ENCODE measurements around the gene SLC22A14.
"Not testable (repeated sequence)": the region's sequence is repeated elsewhere in the genome, so short reads cannot be mapped to it uniquely, and the experiment has no call there.

SLC22A14 gene

DNA sequence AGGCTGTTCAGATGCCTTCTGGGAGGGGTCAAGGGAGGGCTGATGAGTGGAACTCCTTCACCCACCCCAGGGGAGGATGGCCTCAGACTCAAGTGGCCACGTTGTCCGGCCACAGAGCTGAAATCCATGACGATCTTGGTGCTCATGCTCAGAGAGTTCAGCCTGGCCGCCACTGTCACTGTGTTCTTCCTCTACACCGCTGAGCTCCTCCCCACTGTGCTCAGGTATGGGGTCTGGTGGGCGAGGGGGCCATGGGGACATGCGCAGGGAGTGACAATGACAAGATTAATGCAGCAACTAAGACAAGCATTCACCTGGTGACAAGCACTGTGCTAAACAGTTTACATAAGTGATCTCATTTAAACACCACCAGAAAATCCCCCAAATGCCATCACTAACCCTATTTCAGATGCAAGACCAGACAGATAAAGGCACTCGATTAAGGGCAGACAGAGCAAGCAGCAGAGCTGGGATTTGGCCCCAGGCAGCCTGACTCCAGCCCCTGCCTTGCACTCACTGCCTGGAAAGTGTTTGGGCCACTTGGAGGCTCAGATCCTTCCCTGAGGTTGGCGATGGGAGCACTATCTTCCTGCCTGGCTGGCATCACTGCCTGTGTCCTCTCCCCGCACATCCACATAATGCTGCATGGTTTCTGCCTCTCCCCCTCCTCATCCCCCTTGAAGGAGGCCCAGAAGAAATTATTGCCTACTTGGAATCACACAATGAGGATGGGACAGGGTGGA, 33.6 kb downstream of the SLC22A14 start:
- in situ Hi-C loops (cut with MboI; ENCODE audit: low pct_unique_long_range_greater_than_20kb, low sequenced_read_pairs, unreplicated experiment): no loop called here
- no peak for DNase-seq (ENCODE audit: low spot score)
- TF ChIP-seq, protein P1, sequence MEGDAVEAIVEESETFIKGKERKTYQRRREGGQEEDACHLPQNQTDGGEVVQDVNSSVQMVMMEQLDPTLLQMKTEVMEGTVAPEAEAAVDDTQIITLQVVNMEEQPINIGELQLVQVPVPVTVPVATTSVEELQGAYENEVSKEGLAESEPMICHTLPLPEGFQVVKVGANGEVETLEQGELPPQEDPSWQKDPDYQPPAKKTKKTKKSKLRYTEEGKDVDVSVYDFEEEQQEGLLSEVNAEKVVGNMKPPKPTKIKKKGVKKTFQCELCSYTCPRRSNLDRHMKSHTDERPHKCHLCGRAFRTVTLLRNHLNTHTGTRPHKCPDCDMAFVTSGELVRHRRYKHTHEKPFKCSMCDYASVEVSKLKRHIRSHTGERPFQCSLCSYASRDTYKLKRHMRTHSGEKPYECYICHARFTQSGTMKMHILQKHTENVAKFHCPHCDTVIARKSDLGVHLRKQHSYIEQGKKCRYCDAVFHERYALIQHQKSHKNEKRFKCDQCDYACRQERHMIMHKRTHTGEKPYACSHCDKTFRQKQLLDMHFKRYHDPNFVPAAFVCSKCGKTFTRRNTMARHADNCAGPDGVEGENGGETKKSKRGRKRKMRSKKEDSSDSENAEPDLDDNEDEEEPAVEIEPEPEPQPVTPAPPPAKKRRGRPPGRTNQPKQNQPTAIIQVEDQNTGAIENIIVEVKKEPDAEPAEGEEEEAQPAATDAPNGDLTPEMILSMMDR (IDR thresholded peaks at IDR 0.05; ENCODE audit: extremely low read depth, insufficient read depth, missing control alignments): no peak

DNA sequence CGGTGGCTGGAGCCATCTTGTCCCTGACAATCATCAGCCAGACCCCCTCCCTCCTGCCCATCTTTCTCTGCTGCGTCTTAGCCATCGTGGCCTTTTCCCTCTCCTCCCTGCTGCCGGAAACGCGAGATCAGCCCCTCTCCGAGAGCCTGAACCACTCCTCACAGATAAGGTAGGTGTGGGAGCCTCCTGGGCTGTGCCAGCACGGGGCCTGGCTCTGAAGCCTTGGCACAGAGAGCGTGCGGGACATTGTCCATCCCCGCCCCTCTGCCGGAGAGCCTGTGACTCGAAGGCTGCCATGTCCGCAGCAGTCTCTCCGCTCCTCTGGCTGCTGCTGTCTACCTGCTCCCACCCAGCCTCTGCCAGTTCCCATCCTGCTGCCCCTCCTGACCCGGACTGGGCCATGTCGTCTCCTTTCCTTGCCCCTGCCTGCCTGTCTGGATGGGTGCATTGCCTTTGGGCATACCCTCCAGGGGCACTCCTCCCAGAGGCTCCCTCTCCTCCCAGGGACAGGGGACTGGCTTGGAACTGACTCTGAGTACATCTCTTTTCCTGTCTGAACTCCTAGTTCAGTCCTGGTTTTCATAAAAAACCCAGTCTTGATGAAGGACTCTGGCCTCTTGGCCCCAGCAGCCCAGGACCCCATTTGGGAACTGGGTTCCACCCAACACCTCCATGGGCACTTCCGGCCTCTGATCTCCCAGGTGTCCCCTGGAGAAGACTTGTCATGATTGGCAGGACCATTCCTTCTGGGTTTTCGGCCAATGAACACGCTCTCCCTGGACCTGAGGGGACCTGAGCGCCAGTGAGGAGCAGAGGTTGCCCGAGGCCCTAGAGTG, 34.5 kb downstream of the SLC22A14 start:
- in situ Hi-C loops (cut with MboI; ENCODE audit: low pct_unique_long_range_greater_than_20kb, low sequenced_read_pairs, unreplicated experiment): no loop called here
- TF ChIP-seq, protein P1 (IDR thresholded peaks at IDR 0.05; ENCODE audit: extremely low read depth, insufficient read depth, missing control alignments): no peak
- no peak for DNase-seq (ENCODE audit: low spot score)

DNA sequence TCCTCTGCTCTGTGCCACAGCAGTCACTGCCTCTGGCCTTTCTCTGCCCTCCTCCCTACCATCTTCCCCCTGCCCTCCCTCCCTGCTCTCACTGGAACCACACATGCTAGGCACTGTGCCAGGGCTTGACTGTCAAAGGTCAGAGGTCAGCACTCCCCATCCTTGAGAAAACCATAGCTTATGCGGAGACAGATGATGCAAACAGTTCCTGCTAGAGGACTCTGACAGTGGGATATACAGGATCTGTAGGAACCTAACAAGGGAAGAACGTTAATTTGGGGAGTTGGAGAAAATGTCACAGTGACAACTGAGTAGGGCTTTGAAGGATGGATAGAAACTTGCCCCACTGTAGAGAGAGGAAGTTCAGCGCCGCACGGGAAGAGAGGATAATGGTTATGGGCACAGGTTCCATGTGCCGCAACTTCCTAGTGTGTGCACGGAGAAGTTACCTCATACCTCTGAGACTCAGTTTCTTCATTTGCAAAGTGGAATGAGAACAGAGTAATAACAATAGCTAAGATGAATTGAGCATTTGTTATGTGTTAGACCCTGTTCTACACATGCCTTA, 35.2 kb downstream of the SLC22A14 start:
- in situ Hi-C loops (cut with MboI; ENCODE audit: low pct_unique_long_range_greater_than_20kb, low sequenced_read_pairs, unreplicated experiment): no loop called here
- TF ChIP-seq, protein P1 (IDR thresholded peaks at IDR 0.05; ENCODE audit: extremely low read depth, insufficient read depth, missing control alignments): no peak
- no peak for DNase-seq (ENCODE audit: low spot score)

DNA sequence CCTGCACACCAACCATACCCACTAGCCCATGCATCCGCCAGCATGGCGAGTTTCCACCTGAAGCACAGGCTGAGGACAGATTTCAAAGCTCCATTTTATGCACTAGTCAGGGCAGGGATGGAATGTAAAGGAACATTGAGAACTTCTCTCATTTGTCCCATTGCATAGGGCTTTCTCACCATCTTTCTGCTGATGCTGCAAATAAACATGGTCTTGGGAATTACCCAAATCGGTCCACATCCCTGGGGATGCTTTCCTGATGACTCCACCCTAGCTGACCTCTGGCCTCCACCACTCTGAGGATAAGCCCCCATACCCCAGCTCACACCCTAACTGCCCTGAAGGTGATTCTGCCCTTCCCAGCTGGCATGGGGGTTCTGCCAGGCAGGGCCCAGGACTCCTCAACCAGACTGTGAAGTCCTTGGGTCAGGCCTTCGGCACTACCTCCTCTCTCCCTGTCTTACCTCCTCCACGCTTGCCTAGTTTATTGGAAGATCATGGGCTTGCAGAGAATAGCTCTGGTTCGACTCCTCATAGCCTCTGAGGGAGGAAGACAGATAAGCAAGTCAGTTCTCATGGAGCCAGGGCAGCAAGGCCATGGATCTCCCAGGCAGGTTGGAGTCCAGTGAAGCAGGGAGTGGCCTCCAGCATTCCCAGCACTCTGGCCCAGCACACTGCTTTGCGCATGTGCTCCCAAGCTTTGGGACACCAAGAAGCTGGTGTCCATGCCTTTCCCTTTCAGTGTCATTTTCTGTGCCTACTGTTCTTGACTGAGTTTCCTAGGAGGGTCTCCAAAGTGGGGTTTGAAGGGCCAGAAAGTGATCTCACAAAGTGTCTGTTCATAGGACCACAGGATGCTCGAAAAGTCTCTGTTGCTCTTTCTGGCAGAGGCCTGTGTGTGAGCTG, 36.9 kb downstream of the SLC22A14 start:
- TF ChIP-seq, protein P1 (IDR thresholded peaks at IDR 0.05; ENCODE audit: extremely low read depth, insufficient read depth, missing control alignments): no peak
- in situ Hi-C loops (cut with MboI; ENCODE audit: low pct_unique_long_range_greater_than_20kb, low sequenced_read_pairs, unreplicated experiment): no loop called here
- DNase-seq (ENCODE audit: low spot score): no peak

DNA sequence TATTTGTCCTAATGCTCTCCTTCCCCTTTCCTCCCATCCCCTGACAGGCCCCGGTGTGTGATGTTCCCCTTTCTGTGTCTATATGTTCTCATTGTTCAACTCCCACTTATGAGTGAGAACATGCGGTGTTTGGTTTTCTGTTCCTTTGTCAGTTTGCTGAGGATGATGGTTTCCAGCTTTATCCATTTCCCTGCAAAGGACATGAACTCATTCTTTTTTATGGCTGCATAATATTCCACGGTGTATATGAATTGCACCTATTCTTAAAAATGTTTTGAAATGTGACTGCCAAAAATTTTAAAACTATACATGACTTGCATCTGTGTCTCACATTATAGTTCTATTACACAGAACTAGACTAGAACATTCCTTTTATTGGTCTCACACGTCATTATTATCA, 38.5 kb downstream of the SLC22A14 start:
- DNase-seq (ENCODE audit: low spot score); in situ Hi-C loops (cut with MboI; ENCODE audit: low pct_unique_long_range_greater_than_20kb, low sequenced_read_pairs, unreplicated experiment): not testable (repeated sequence)

DNA sequence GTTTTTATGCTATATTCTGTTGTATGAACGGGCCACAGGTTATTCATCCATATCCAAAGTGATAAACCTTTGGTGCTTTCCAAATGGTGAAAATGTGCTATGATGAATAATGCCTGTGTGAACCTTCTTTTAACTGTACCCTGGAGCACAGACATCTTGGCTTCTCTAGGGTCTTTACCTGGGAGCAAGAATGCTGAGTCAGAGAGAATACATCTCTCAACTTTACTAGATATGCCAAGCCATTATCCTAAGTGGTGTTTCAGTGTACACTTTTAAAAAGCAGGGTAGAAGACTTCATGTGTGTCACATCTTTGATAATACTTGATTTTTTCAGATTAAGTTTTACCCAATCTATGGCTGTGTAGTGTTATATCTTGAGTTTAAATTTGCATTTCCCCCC, 41.0 kb downstream of the SLC22A14 start:
- in situ Hi-C loops (cut with MboI; ENCODE audit: low pct_unique_long_range_greater_than_20kb, low sequenced_read_pairs, unreplicated experiment): no loop called here
- TF ChIP-seq, protein P1 (IDR thresholded peaks at IDR 0.05; ENCODE audit: extremely low read depth, insufficient read depth, missing control alignments): no peak
- no peak for DNase-seq (ENCODE audit: low spot score)

All from GM13977 (cell line).